HAP-1 (cell line): Measurements from ENCODE around the gene BCR.

Experiments used
- DNase-seq, 2 experiments: peaks; one replicate each; pipeline ENCODE4 v3.0.0-alpha.2; 2016 to 2020; ENCODE audit warnings: low spot score in 2 of 2
- H3K27me3 ChIP-seq: fragments of 250-450 bp; sonication (Bioruptor Pico); 2 replicates; pipeline ENCODE4 v1.5.1; 2020; ENCODE audit warnings: low read depth, mild to moderate bottlenecking, moderate library complexity
- H3K36me3 ChIP-seq: fragments of 250-450 bp; sonication (Bioruptor Pico); replicated peaks from 2 replicates; pipeline ENCODE4 v1.5.1; 2020; ENCODE audit warnings: mild to moderate bottlenecking
- H3K4me1 ChIP-seq: fragments of 250-450 bp; sonication (Bioruptor Pico); 2 replicates; pipeline ENCODE4 v1.5.1; 2020; ENCODE audit warnings: mild to moderate bottlenecking
- H3K4me3 ChIP-seq: fragments of 250-450 bp; sonication (Bioruptor Pico); 2 replicates; pipeline ENCODE4 v1.5.1; 2020; ENCODE audit warnings: mild to moderate bottlenecking, moderate library complexity
- H3K9me3 ChIP-seq: fragments of 250-450 bp; sonication (Bioruptor Pico); 2 replicates; pipeline ENCODE4 v1.5.1; 2020; ENCODE audit warnings: mild to moderate bottlenecking, moderate library complexity
- in situ Hi-C: fragments of 300-500 bp; cut with MboI; formaldehyde crosslinking; loops from 3 replicates; pipeline ENCODE4 v1.14.3; 2020; ENCODE audit warnings: low sequenced_read_pairs, inconsistent platforms, mixed read lengths

BCR gene

DNA sequence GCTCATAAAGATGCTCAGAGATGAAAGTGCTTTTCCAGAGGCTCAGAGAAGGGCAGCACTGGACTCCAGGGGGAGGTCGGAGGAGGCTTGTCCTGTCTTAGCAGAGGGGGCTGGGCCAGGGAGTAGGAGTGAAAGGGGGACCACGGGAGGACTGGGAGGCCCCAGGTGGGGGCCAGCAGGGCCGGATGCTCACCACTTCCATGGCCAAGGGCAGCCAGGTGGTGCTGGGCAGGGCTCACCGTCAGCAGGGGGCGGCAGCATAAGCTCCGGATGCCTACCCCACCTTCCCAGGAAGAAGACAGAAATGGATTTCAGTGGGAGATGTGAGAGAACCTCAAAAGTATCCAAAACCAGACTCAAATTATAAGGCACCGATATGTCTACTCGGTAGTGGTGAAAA is 24.0 kb upstream of the BCR start:
- H3K27me3 ChIP-seq = no peaks in the 10 kb centered on the region
- H3K4me1 ChIP-seq = no peaks in the 10 kb centered on the region; the same call in 1 of the 2 replicates
- no peaks in the 10 kb centered on the region for H3K36me3 ChIP-seq
- H3K9me3 ChIP-seq = no peaks in the 10 kb centered on the region
- no peak for DNase-seq
- no peak overlapping the region for H3K4me3 ChIP-seq
- in situ Hi-C loops = no loop called here

DNA sequence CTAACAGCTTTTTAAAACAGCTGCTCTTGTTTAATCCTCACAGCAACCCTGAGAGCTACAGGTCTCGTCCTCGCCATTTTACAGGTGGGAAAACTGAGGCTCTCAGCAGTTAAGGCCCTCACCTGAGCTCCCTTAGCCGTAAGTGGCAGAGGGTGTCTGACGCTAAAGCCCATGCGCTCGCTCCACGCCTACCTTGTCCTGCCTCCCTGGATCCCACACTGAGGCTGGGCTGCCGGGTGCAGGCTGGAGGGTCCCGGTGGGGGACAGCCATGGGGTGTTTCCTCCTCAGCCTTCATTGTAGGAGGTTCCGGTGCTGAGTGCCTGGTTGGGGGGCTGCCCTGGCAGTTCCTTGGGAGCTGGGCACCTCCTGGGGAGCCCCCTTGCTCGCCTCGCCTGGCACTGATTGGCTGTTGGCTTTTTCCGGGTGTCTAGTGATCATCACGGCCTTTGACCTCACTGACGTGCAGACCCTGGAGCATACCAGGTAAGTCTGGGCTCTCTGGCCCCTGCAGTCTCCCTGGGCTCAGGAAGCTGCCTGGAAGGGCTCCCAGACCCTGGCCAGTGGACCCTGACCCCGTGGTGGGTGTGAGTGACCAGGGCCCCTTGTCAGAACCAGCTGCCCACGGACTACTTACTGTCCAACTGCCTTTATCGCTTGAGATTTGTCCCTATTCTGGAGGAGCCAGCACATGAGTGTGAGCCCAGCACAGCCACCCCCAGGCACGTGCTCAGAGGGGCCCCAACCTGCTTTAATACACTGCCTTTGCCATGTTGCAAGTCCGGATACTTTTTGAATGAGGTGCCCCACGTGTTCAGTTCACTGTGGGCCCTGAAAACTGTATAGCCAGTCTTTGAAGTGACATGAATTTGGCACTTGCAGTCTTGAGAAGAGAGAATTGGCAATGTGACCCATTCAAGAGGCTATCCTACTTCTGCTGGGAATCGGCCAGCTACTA is 22.5 kb upstream of the BCR start:
- no peaks in the 10 kb centered on the region for H3K9me3 ChIP-seq
- no peak overlapping the region for H3K4me3 ChIP-seq
- DNase-seq = no peak
- in situ Hi-C loops = no loop called here
- H3K27me3 ChIP-seq = no peaks in the 10 kb centered on the region
- no peaks in the 10 kb centered on the region; the same call in 1 of the 2 replicates for H3K4me1 ChIP-seq
- H3K36me3 ChIP-seq = no peaks in the 10 kb centered on the region

GRCh38 chr22:23158516-23159290 is 21.6 kb upstream of the BCR start:
- in situ Hi-C loops = no loop called here
- no peak overlapping the region for H3K4me3 ChIP-seq
- no peaks in the 10 kb centered on the region for H3K36me3 ChIP-seq
- H3K9me3 ChIP-seq = no peaks in the 10 kb centered on the region
- DNase-seq = no peak
- no peaks in the 10 kb centered on the region for H3K27me3 ChIP-seq
- H3K4me1 ChIP-seq = no peaks in the 10 kb centered on the region; the same call in 1 of the 2 replicates

DNA sequence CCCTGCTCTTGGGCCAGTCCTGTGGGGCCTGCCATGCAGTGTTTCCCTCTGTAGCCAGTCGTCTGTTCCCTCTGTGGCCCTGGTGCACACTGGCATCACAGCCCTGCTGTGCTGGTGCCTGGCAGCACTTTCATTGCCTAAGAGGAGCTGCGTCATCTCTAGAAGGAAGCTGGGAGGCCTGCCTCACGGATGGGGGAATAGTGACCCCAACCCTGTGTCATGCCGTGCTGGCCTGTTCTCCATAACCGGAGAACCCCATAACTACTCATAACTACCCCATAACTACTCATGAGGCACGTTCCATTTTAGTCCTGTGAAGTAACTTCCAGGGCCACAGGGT is 21.0 kb upstream of the BCR start:
- Histone ChIP-seq H3K4me1 (no peaks in the 10 kb centered on the region; the same call in 1 of the 2 replicates), H3K4me3 (no peak overlapping the region), H3K9me3 (no peaks in the 10 kb centered on the region; the same call in 1 of the 2 replicates), H3K27me3 (no peaks in the 10 kb centered on the region), H3K36me3 (no peaks in the 10 kb centered on the region)
- DNase-seq = no peak
- in situ Hi-C loops = no loop called here

DNA sequence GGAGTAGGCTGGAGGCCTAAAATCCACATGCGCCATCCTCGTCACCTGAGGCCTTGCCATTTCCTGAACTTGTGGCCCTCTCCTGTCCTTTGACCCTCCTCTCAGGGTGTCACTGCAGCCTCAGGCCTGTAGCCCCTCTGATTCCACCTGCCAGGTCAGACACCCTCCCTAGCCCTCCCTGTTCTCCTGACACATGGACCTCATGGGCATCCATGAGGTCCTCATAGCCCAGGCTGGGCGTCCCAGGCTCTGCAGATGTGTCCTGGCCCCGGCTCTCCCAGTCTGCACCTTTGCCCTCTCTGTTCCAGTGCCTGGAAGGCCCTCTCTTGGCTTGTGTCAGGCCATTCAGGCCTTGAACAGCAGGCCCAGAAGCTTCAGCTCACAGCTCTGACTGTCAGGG is 19.3 kb upstream of the BCR start:
- no peaks in the 10 kb centered on the region for H3K36me3 ChIP-seq
- no peaks in the 10 kb centered on the region; the same call in 1 of the 2 replicates for H3K4me1 ChIP-seq
- in situ Hi-C loops = no loop called here
- no peaks in the 10 kb centered on the region for H3K27me3 ChIP-seq
- DNase-seq = no peak
- H3K4me3 ChIP-seq = no peak overlapping the region
- H3K9me3 ChIP-seq = no peaks in the 10 kb centered on the region; the same call in 1 of the 2 replicates

- H3K9me3 ChIP-seq = no peaks in the 10 kb centered on the region; the same call in 1 of the 2 replicates
- no peaks in the 10 kb centered on the region; the same call in 1 of the 2 replicates for H3K4me1 ChIP-seq
- in situ Hi-C loops = no loop called here
These were observed 18.7 kb upstream of the BCR start for GRCh38 chr22:23161574-23161973.

DNA sequence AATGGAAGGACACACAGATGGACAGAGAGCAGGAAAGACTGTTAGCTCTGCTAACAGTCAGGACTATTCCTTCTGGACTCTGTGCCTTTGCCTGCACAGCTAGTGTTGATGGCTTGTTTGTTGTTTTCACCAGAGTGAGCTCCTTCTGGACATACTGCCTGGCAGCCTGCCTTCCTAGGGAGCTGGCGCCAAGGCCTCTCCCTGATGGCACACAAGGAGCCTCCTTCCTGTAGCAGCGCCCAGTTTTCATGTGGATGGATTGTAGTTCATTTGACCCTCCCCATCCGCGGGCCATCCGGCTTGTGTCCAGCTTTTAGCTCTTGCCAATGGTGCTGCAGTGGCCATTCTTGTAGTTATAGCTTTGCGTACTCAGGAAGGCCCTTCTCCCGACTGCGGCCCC is 16.6 kb upstream of the BCR start:
- DNase-seq = no peak
- in situ Hi-C loops = no loop called here
- Histone ChIP-seq H3K9me3 (no peaks in the 10 kb centered on the region; the same call in 1 of the 2 replicates), H3K4me1 (no peaks in the 10 kb centered on the region), H3K4me3 (no peak overlapping the region), H3K36me3 (no peaks in the 10 kb centered on the region), H3K27me3 (no peaks in the 10 kb centered on the region)

More at GRCh38 chr22:23161574-23161973, 18.7 kb upstream of the BCR start:
- Histone ChIP-seq H3K27me3 (no peaks in the 10 kb centered on the region), H3K36me3 (no peaks in the 10 kb centered on the region), H3K4me3 (no peak overlapping the region)
- no peak for DNase-seq

DNA sequence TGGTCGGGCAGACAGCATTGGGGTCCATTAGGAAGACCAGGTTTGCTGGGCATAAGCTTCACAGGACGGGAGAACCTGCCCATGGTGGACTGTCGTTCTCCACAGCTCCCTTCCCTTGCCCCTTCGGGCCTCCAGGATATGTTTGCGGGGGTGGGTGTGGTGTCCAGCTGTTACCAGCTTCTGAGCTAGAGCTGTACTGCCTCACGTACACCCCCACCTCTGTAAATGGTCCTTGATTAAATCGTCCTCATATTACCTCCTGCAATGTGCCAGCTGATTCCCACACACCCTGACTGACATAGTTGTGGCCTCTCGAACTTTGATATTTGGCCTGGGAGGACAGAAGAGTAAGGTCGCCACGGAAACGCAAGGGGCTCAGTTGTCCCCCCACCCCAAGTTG is 16.2 kb upstream of the BCR start:
- DNase-seq = no peak
- Histone ChIP-seq H3K4me1 (no peaks in the 10 kb centered on the region), H3K36me3 (no peaks in the 10 kb centered on the region), H3K27me3 (no peaks in the 10 kb centered on the region), H3K9me3 (no peaks in the 10 kb centered on the region; the same call in 1 of the 2 replicates), H3K4me3 (no peak overlapping the region)
- in situ Hi-C loops = no loop called here

GRCh38 chr22:23166042-23166831 is 14.1 kb upstream of the BCR start:
- Histone ChIP-seq H3K4me1 (no peaks in the 10 kb centered on the region), H3K36me3 (no peaks in the 10 kb centered on the region), H3K9me3 (no peaks in the 10 kb centered on the region; the same call in 1 of the 2 replicates), H3K4me3 (no peak overlapping the region), H3K27me3 (no peaks in the 10 kb centered on the region)
- DNase-seq = no peak
- in situ Hi-C loops = no loop called here

GRCh38 chr22:23166841-23167616 is 13.3 kb upstream of the BCR start:
- in situ Hi-C loops = no loop called here
- H3K4me1 ChIP-seq = no peaks in the 10 kb centered on the region
- H3K9me3 ChIP-seq = no peaks in the 10 kb centered on the region; the same call in 1 of the 2 replicates
- no peaks in the 10 kb centered on the region for H3K36me3 ChIP-seq
- no peak overlapping the region for H3K4me3 ChIP-seq
- DNase-seq = no peak
- no peaks in the 10 kb centered on the region for H3K27me3 ChIP-seq

DNA sequence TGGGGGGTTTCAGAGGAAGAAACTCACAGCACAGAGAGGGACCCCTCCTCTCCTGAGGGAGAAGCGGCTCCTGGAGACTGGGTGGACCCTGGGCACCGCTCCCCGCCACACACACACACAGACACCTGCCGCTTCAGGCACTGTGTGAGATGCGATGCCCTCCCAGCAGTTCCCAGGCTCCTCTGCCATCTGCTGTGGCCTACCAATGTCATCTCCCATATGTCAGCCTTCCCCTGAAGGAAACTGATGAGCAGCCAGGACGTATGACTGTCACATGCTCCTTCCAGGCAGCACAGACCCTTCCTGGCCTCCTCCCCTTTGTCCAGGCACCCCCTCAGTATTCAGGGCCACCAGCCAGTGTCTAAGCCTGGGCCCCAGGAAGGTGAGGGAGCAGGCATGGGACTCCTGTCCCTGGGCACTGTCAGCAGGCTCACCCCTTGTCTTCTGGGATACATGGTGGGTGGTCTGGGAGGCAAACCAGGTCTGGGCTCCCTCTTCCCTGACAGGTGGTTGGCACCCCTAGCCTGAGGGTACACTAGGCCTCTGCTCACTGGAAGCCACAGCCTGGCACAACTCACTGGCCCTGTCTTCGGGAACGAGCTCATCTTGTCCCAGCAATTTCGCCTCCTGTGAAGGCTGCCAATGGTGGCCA is 11.8 kb upstream of the BCR start:
- Histone ChIP-seq H3K4me3 (no peak overlapping the region), H3K36me3 (no peaks in the 10 kb centered on the region), H3K9me3 (no peaks in the 10 kb centered on the region; the same call in 1 of the 2 replicates), H3K4me1 (no peaks in the 10 kb centered on the region), H3K27me3 (no peaks in the 10 kb centered on the region)
- in situ Hi-C loops = no loop called here
- DNase-seq = no peak

DNA sequence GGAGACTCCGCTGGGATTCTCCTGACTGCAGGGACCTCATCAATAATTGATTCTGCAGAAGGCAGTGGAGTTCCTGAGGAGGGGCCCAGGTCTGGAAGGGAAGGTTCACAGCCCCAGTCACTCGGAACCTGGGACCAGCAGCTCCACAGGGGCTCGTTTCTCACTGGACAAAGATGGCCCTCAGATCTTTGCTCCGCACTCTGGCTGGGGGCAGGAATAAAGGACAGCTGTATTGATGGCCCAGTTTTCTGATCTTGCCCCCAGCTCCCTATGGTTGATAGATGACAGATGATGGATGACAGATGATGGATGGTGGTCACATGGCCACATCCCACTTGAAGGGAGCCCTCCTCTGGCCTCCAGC is 11.3 kb upstream of the BCR start:
- Histone ChIP-seq H3K36me3 (no peaks in the 10 kb centered on the region), H3K9me3 (no peaks in the 10 kb centered on the region; the same call in 1 of the 2 replicates), H3K4me3 (no peak overlapping the region), H3K27me3 (no peaks in the 10 kb centered on the region), H3K4me1 (no peaks in the 10 kb centered on the region)
- in situ Hi-C loops = no loop called here
- no peak for DNase-seq
